ENCODE data around the gene MCRIP1. TPM values are rescaled to one million over a fixed set of nuclear protein-coding genes. Genes with fewer than 3 reads are reported as not detected.

The MCRIP1 gene
- total and polyA plus RNA-seq, 7 donors = 20.5 to 187 (median 45.1) TPM

- DNase-seq = peak in 1 of 2 donors; percentile 72
- 1 to 4% (median 2%) methylated on average over 31 to 62 of the region's 65 CpGs for WGBS, 3 donors
- H3K4me1 ChIP-seq = peaks cover 18% of the 10 kb centered on the region
These were observed 407 bp downstream of the MCRIP1 start for GRCh38 chr17:81832608-81833159.

GRCh38 chr17:81831957-81832607 lies 1.0 kb downstream of the MCRIP1 start:
- DNase-seq = peak in 1 of 2 donors; percentile 78
- 9 to 27% (median 13%) methylated on average over 18 of the region's 18 CpGs for WGBS, 3 donors
- intact Hi-C loops (cut with DNase I) = no loop called here

More at GRCh38 chr17:81832608-81833159, 407 bp downstream of the MCRIP1 start:
- intact Hi-C loops (cut with DNase I) = no loop called here
- Histone ChIP-seq H3K36me3 (ENCODE audit: insufficient read depth in 1 of 2, low read depth in 1 of 2) (peaks cover 0 to 9% of the 10 kb centered on the region in 2 donors), H3K9me3 (no peaks in the 10 kb centered on the region), H3K4me3 (peak overlapping the region; percentile 85), H3K27me3 (ENCODE audit: insufficient read depth in 3 of 3, low read length in 2 of 3) (no peaks in the 10 kb centered on the region), H3K27ac (peak overlapping the region; percentile 96)
- TF ChIP-seq CTCF (IDR thresholded peaks at IDR 0.05) = no peak
- ATAC-seq = peak in 1 of 4 donors; percentile 0

GRCh38 chr17:81831563-81831956 lies 1.5 kb downstream of the MCRIP1 start:
- H3K36me3 ChIP-seq (ENCODE audit: insufficient read depth in 1 of 2, low read depth in 1 of 2) = peaks cover 0 to 9% of the 10 kb centered on the region in 2 donors
- H3K4me3 ChIP-seq = peak overlapping the region; percentile 85
- intact Hi-C loops (cut with DNase I) = no loop called here
- 39 to 75% (median 59%) methylated on average over 7 of the region's 7 CpGs for WGBS, 3 donors
- no peak for TF ChIP-seq CTCF (IDR thresholded peaks at IDR 0.05)
- H3K9me3 ChIP-seq = no peaks in the 10 kb centered on the region
- peak overlapping the region; percentile 96 for H3K27ac ChIP-seq
- ATAC-seq = peak in 1 of 4 donors; percentile 0
- no peak for DNase-seq
- peaks cover 13% of the 10 kb centered on the region for H3K4me1 ChIP-seq
- no peaks in the 10 kb centered on the region for H3K27me3 ChIP-seq (ENCODE audit: insufficient read depth in 3 of 3, low read length in 2 of 3)

More at GRCh38 chr17:81831957-81832607, 1.0 kb downstream of the MCRIP1 start:
- Histone ChIP-seq H3K9me3 (no peaks in the 10 kb centered on the region), H3K4me1 (peaks cover 15% of the 10 kb centered on the region), H3K36me3 (ENCODE audit: insufficient read depth in 1 of 2, low read depth in 1 of 2) (peaks cover 0 to 9% of the 10 kb centered on the region in 2 donors), H3K27ac (peak overlapping the region; percentile 96), H3K4me3 (peak overlapping the region; percentile 85), H3K27me3 (ENCODE audit: insufficient read depth in 3 of 3, low read length in 2 of 3) (no peaks in the 10 kb centered on the region)
- no peak for TF ChIP-seq CTCF (IDR thresholded peaks at IDR 0.05)
- peak; percentile 5 to 28 (median 20) for ATAC-seq

- H3K27me3 ChIP-seq (ENCODE audit: insufficient read depth in 3 of 3, low read length in 2 of 3) = no peaks in the 10 kb centered on the region
- peaks cover 4% of the 10 kb centered on the region for H3K4me1 ChIP-seq
- intact Hi-C loops (cut with DNase I) = no loop called here
- H3K4me3 ChIP-seq = no peak overlapping the region
- TF ChIP-seq CTCF (IDR thresholded peaks at IDR 0.05) = no peak
- H3K36me3 ChIP-seq (ENCODE audit: insufficient read depth in 1 of 2, low read depth in 1 of 2) = peaks cover 0 to 9% of the 10 kb centered on the region in 2 donors
- ATAC-seq = peak in 1 of 4 donors; percentile 1
- H3K9me3 ChIP-seq = no peaks in the 10 kb centered on the region
- no peak for DNase-seq
- 58 to 82% (median 62%) methylated on average over 6 of the region's 6 CpGs for WGBS, 3 donors
- H3K27ac ChIP-seq = peak overlapping the region; percentile 96
These were observed 3.2 kb downstream of the MCRIP1 start for GRCh38 chr17:81829858-81830257.
